HCT116 (cell line): ENCODE measurements around the gene KHNYN. TPM values are rescaled to one million over a fixed set of nuclear protein-coding genes. Genes with fewer than 3 reads are reported as not detected.

Experiments used
- ATAC-seq: fragments of 200-7000 bp; cut with Tn5 transposase; 2 replicates; pipeline ENCODE4 v1.9.1; 2020; ENCODE audit warnings: mild to moderate bottlenecking, moderate library complexity
- BruUV-seq: library from RNA; stranded (reverse); fragments of 400-500 nt; replicated peaks from 2 replicates; lab custom pipeline; 2021; lab: Mats Ljungman, UMichigan
- CTCF ChIA-PET: fragments of 300-600 bp; sonication (Branson Sonifier 250); formaldehyde crosslinking; loops from one replicate; lab custom pipeline; 2021; ENCODE audit warnings: antibody characterized with exemption; lab: Charles Lee
- POLR2A ChIA-PET: fragments of 300-600, 350-600 bp; sonication (Branson Sonifier 250); formaldehyde crosslinking; loops from one replicate; lab custom pipeline; 2021; ENCODE audit warnings: antibody characterized with exemption; lab: Charles Lee
- RAD21 ChIA-PET, 2 experiments: fragments of 300-600 bp; sonication (Branson Sonifier 250); formaldehyde crosslinking; loops; one replicate each; lab custom pipeline; 2023; ENCODE audit warnings: low total read pairs in 2 of 2; ENCODE audit not compliant: uncharacterized antibody in 2 of 2, unreplicated experiment in 2 of 2, low non-redundant PET in 1 of 2; lab: Charles Lee
- DNase-seq: peaks from one replicate; pipeline ENCODE4 v3.0.0-alpha.2; 2010; ENCODE audit warnings: low read depth, low spot score
- H2AFZ ChIP-seq: fragments of 200-600 bp; shearing (Covaris generic), sonication (generic); 2 replicates; pipeline ENCODE4 v1.6.1; 2017; ENCODE audit warnings: low read depth, mixed run types, mixed read lengths, antibody characterized with exemption, low read length; ENCODE audit not compliant: poor library complexity, severe bottlenecking
- H3K27ac ChIP-seq: 2 replicates; pipeline ENCODE4 v1.5.1; 2012; ENCODE audit warnings: low read depth, low read length
- H3K27me3 ChIP-seq: fragments of 200-600 bp; sonication (generic); 2 replicates; pipeline ENCODE4 v1.6.1; 2016; ENCODE audit warnings: mixed run types, low read length, mixed read lengths; ENCODE audit not compliant: insufficient read depth
- H3K36me3 ChIP-seq, 2 experiments: fragments of 200-500 bp in 1 of 2; fragments of 200-600 bp in 1 of 2; sonication (Bioruptor generic) in 1 of 2; sonication (generic) in 1 of 2; 2 replicates each; pipeline versions ENCODE4 v1.5.1 to v1.6.1; 2014 to 2016; ENCODE audit warnings: low read length in 2 of 2, inconsistent platforms in 1 of 2, mixed read lengths in 1 of 2, mixed run types in 1 of 2; ENCODE audit not compliant: insufficient read depth in 2 of 2, control insufficient read depth in 1 of 2
- H3K4me1 ChIP-seq, 2 experiments: fragments of 200-600 bp in 1 of 2; sonication (generic) in 1 of 2; 2 replicates each; pipeline versions ENCODE4 v1.5.1 to v1.6.1; 2012 to 2017; ENCODE audit warnings: low read length in 2 of 2, inconsistent platforms in 1 of 2, mild to moderate bottlenecking in 1 of 2, mixed read lengths in 1 of 2, mixed run types in 1 of 2, moderate library complexity in 1 of 2; ENCODE audit not compliant: insufficient read depth in 2 of 2, control insufficient read depth in 1 of 2
- H3K4me2 ChIP-seq: fragments of 200-600 bp; sonication (generic); 2 replicates; pipeline ENCODE4 v1.6.1; 2017; ENCODE audit warnings: mixed run types, low read length, mixed read lengths
- H3K4me3 ChIP-seq, 2 experiments: fragments of 200-600 bp in 1 of 2; sonication (generic) in 1 of 2; replicated peaks in 1 of 2; 2 replicates each; pipeline ENCODE4 v1.5.1; 2011 to 2016; ENCODE audit warnings: low read length in 2 of 2, control low read depth in 1 of 2, low read depth in 1 of 2, mild to moderate bottlenecking in 1 of 2, mixed read lengths in 1 of 2, mixed run types in 1 of 2
- H3K79me2 ChIP-seq: fragments of 200-600 bp; sonication (generic); 2 replicates; pipeline ENCODE4 v1.6.1; 2017; ENCODE audit warnings: mild to moderate bottlenecking, mixed run types, low read length, moderate library complexity, mixed read lengths; ENCODE audit not compliant: insufficient read depth
- H3K9ac ChIP-seq: fragments of 200-600 bp; sonication (generic); 2 replicates; pipeline ENCODE4 v1.6.1; 2016; ENCODE audit warnings: low read length, mixed read lengths
- H3K9me2 ChIP-seq: fragments of 200-600 bp; sonication (generic), shearing (Covaris generic); 2 replicates; pipeline ENCODE4 v1.6.1; 2017; ENCODE audit warnings: mixed run types, mild to moderate bottlenecking, moderate library complexity; ENCODE audit not compliant: insufficient read depth
- H3K9me3 ChIP-seq, 2 experiments: fragments of 200-500 bp in 1 of 2; fragments of 200-600 bp in 1 of 2; sonication (Bioruptor generic) in 1 of 2; sonication (generic) in 1 of 2; 2 replicates each; pipeline ENCODE4 v1.6.1; 2014 to 2017; ENCODE audit warnings: low read length in 2 of 2, mixed read lengths in 2 of 2, inconsistent platforms in 1 of 2, low read depth in 1 of 2, mild to moderate bottlenecking in 1 of 2, mixed run types in 1 of 2, moderate library complexity in 1 of 2; ENCODE audit not compliant: control insufficient read depth in 1 of 2, insufficient read depth in 1 of 2
- H4K20me1 ChIP-seq: fragments of 200-600 bp; sonication (generic), shearing (Covaris generic); 2 replicates; pipeline ENCODE4 v1.6.1; 2017; ENCODE audit warnings: mixed run types, mild to moderate bottlenecking, moderate library complexity; ENCODE audit not compliant: insufficient read depth
- EGR1 ChIP-seq: IDR thresholded peaks from 2 replicates; pipeline ENCODE4 v1.6.1; 2012; ENCODE audit warnings: low read depth
- JUND ChIP-seq: IDR thresholded peaks from 2 replicates; pipeline ENCODE4 v1.6.1; 2012
- POLR2AphosphoS5 ChIP-seq: IDR thresholded peaks from 2 replicates; pipeline ENCODE4 v1.6.1; 2011; ENCODE audit warnings: mild to moderate bottlenecking, low read depth, low read length, moderate library complexity
- RAD21 ChIP-seq: IDR thresholded peaks from 2 replicates; pipeline ENCODE4 v1.6.1; 2012; ENCODE audit warnings: low read depth, mild to moderate bottlenecking
- SIN3A ChIP-seq: IDR thresholded peaks from 2 replicates; pipeline ENCODE4 v1.6.1; 2012; ENCODE audit warnings: low read depth
- SP1 ChIP-seq: IDR thresholded peaks from 2 replicates; pipeline ENCODE4 v1.6.1; 2012; ENCODE audit warnings: low read depth
- SRF ChIP-seq: IDR thresholded peaks from 2 replicates; pipeline ENCODE4 v1.6.1; 2012; ENCODE audit warnings: low read depth
- intact Hi-C: fragments of 100-400 bp; cut with micrococcal nuclease; formaldehyde crosslinking; loops from 2 replicates; pipeline ENCODE4 v1.10.0; 2022
- total RNA-seq: library from RNA; stranded (reverse); gene quantifications from one replicate; pipeline ENCODE4 v1.2.1, GENCODE V29; 2021; ENCODE audit not compliant: unreplicated experiment
- TF ChIP-seq, protein P1 (sequence below): IDR thresholded peaks from 2 replicates; pipeline ENCODE4 v1.6.1; 2012
- TF ChIP-seq, protein P2 (sequence below): IDR thresholded peaks from 2 replicates; pipeline ENCODE4 v1.6.1; 2012; ENCODE audit warnings: low read depth

Gene KHNYN
- total RNA-seq, 1 experiment from 2014 or later, result 50.1 TPM

DNA sequence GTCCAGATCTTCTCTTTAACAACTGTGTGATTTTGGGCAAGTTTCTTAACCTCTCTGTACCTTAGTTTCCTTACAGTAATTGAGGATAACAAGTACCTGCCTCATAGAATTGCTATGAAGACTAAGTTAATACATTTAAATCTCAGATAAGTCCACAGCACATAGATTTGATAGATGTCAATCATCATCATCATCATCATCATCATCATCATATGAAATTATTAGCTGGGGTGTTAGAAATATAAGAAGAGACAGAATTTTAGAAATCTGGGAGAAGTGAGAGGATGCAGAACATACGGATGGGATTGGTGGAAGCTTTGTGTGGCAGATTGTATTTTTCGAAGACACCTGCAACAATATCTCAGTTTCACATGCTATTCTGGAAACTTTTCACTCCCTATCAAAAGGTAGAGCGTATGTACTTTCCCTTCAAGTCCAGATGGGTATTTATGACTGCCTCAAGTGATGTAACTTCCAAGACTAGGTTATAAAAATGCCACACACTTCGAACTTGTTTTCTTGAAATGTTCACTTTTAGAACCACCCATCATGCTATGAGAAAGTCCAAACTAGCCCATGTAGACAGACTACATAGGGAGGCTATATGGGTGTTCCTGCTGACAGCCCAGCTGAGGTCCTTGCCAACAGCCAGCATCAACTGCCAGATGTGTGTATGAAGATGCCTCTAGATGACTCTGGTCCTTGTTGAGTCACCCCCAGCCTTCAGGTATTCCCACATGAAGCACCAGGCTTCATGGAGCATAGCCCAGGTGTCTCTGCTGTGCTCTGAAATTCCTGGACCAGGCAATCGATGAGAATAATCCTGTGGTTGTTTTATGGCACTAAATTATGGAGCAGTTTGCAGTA lies 33.5 kb downstream of the KHNYN start:
- H4K20me1 ChIP-seq, result no peaks in the 10 kb centered on the region
- H2AFZ ChIP-seq, result no peak overlapping the region
- no peaks in the 10 kb centered on the region for H3K9me2 ChIP-seq
- TF ChIP-seq SRF, result no peak
- TF ChIP-seq POLR2AphosphoS5, result no peak
- no peak for TF ChIP-seq SP1
- TF ChIP-seq, protein P1, sequence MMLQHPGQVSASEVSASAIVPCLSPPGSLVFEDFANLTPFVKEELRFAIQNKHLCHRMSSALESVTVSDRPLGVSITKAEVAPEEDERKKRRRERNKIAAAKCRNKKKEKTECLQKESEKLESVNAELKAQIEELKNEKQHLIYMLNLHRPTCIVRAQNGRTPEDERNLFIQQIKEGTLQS, result no peak
- TF ChIP-seq EGR1, result no peak
- TF ChIP-seq RAD21, result no peak
- no peak for TF ChIP-seq JUND
- TF ChIP-seq, protein P2, sequence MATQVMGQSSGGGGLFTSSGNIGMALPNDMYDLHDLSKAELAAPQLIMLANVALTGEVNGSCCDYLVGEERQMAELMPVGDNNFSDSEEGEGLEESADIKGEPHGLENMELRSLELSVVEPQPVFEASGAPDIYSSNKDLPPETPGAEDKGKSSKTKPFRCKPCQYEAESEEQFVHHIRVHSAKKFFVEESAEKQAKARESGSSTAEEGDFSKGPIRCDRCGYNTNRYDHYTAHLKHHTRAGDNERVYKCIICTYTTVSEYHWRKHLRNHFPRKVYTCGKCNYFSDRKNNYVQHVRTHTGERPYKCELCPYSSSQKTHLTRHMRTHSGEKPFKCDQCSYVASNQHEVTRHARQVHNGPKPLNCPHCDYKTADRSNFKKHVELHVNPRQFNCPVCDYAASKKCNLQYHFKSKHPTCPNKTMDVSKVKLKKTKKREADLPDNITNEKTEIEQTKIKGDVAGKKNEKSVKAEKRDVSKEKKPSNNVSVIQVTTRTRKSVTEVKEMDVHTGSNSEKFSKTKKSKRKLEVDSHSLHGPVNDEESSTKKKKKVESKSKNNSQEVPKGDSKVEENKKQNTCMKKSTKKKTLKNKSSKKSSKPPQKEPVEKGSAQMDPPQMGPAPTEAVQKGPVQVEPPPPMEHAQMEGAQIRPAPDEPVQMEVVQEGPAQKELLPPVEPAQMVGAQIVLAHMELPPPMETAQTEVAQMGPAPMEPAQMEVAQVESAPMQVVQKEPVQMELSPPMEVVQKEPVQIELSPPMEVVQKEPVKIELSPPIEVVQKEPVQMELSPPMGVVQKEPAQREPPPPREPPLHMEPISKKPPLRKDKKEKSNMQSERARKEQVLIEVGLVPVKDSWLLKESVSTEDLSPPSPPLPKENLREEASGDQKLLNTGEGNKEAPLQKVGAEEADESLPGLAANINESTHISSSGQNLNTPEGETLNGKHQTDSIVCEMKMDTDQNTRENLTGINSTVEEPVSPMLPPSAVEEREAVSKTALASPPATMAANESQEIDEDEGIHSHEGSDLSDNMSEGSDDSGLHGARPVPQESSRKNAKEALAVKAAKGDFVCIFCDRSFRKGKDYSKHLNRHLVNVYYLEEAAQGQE, result no peak
- no peak for TF ChIP-seq SIN3A
- no peaks in the 10 kb centered on the region for H3K4me1 ChIP-seq
- no peaks in the 10 kb centered on the region for H3K36me3 ChIP-seq
- no peak overlapping the region for H3K4me2 ChIP-seq
- CTCF ChIA-PET, result no interaction called here
- POLR2A ChIA-PET, result no interaction called here
- no peaks in the 10 kb centered on the region for H3K27me3 ChIP-seq
- intact Hi-C loops, result no loop called here
- no peak overlapping the region for H3K27ac ChIP-seq
- H3K4me3 ChIP-seq, result no peak overlapping the region
- H3K79me2 ChIP-seq, result no peaks in the 10 kb centered on the region
- BruUV-seq, result no TSS peak
- H3K9me3 ChIP-seq, result no peaks in the 10 kb centered on the region
- ATAC-seq (no peak), DNase-seq (no peak)
- RAD21 ChIA-PET, result no interaction called here
- no peak overlapping the region for H3K9ac ChIP-seq
